Fibroblast of gingiva (primary cell): ENCODE results near the gene HRH2.
"Not testable (repeated sequence)": the region's sequence is repeated elsewhere in the genome, so short reads cannot be mapped to it uniquely, and the experiment has no call there.

Source experiments
- DNase-seq: peaks from one replicate; pipeline ENCODE4 v3.0.0-alpha.2; 2011; ENCODE audit warnings: low read depth

The HRH2 gene

DNA sequence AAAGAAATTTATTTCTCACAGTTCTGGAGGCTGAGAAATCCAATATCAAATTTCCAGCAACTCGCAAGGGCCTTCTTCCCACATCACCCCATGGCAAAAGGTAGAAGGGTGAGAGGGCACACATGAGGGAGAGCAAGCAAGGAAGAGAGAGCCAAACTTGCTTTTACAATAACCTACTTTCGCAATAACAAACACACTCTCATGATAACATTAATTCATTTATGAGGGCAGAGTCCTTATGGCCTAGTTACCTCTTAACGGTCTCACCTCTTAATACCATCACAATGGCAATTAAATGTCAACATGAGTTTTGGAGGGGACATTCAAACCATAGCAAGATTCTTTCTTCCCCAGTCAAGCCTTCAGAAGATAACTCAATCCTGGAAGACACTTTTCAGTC lies 11.6 kb upstream of the HRH2 start:
- no peak for DNase-seq

DNA sequence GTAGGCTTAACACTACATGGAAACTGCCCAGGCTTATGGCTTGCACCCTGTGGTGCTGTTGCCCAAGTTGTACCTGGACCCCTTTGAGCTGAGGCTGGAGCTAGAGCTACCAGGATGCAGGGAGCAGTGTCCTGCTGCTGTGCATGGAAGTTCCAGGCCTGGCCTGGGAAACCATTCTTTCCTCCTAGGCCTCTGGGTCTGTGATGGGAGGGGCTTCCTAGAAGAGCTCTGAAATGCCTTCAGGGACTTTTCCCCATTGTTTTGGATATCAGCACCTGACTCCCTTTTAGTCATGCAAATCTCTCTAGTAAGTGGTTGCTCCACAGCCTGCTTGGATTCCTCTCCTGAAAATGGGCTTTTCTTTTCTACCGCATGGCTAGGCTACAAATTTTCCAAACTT lies 7.9 kb upstream of the HRH2 start:
- no peak for DNase-seq

DNA sequence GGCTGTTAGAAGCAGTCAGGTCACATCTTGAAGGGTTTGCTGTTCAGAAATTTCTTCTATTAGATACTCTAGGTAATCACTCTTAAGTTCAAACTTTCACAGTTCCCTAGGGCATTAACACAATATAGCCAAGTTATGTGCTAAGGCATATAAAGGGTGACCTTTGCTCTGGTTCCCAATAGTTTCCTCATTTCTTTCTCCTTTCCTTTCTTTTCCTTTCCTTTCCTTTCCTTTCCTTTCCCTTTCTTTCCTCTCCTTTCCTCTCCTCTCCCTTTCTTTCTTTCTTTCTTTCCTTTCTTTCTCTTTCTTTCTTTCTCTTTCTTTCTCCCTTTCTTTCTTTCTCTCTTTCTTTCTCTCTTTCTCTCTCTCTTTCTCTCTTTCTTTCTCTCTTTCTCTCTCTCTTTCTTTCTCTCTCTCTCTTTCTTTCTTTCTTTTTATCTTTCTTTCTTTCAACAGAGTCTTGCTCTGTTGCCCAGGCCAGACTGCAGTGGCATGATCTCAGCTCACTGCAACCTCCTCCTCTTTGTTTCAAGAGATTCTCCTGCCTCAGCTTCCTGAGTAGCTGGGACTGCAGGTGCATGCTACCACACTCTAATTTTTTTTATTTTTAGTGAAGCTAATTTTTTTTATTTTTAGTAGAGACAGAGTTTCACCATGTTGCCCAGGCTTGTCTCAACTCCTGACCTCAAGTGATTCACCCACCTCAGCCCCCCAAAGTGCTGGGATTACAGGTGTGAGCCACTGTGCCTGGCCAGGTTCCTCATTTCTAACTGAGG lies 7.3 kb upstream of the HRH2 start:
- DNase-seq = not testable (repeated sequence)

DNA sequence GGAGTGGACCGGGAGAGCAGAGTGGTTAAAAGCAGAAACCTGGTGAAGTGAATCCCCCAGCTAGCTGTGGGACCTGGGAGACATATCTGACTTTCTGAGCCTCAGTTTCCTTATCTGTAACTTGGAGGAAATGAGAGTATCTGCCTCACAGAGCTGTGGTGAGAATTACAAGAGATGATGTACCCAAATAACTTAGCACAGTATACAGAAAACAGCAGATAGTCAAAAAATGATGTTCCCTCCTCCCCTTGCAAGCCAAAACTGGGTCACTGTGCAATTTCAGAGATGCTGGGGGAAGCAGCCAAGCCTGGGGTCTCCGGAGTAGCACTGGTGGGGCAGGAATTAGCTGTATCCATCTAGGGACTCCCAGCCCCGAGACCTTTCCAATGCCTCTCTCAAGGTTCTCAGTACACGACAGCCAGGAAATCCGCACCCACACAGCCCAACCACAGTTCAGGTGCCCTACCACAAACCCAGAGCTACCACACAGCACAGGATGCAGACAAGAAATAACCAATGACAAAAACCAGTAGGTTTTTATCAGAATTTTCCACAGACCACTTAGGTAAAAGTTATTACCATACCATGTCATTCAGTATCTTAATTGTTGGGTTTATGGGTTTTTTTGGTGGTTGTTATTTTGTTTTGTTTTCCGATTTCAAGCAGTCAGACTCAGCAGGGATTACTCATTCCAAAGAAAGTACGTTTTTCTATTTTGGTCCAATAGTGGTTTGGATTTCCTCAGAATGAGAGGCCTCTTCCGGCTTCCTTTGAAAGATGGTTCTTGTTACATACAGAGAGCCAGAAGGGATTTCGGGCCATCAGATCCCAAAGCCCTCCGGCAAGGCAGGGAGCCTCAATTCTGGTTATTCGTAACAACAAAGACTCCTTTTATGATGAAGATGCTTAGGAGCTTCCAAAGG lies 4.9 kb upstream of the HRH2 start:
- no peak for DNase-seq

DNA sequence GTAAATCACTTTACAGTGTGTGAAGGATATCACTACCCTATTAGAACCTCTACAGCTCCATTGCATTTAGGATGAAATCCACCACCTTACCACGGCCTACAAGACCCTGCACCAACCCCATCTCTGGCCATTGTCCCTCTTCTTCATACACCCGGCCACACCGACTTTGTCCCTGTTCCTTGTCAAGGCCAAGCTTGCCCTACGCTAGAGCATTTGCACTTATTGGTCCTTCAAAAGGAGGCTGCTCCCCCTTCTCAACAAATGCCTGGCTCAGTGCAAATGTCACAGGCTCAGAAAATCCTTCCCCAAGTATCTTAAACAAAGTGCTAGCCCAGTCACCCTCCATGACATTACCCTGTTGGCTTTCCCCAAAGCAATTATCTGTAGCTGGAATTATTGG lies 4.1 kb upstream of the HRH2 start:
- DNase-seq = no peak

DNA sequence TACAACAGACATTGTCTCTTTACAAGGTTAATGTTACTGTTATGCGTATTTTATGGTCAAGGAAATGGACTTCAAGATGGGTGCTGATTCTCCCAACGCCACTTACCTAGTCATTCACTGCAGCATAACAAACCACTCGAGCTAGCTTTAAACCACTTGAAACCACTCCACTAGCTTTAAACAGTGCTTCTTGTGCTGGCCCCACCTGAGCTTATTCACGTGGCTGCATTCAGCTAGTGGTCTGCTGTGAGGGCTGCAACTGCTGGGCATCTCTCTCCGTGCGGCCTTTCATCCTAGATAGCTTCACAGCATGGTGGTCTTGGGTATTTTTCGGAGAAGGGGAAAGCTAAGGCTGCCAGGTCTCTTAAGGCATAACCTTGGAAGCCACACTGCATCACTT lies 3.5 kb upstream of the HRH2 start:
- DNase-seq = no peak

DNA sequence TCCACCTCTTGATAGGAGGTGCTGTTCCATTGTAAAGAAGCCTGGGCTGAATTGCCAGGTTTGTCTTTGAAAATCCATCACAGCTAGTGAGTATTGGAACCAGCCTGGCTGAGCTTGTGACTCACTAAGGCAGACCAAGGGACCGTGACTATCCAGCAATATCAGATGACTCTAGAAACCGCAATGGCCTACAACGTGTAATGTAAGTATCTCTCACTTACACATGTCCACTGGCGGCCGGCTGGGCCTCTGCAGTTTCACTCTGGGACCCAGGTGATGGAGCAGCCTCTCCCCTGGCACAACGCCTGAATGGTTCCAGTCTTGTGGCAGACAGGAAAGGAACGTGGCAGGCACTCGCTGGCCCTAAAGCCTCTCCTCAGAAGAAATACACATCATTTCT lies 3.1 kb upstream of the HRH2 start:
- DNase-seq = no peak

DNA sequence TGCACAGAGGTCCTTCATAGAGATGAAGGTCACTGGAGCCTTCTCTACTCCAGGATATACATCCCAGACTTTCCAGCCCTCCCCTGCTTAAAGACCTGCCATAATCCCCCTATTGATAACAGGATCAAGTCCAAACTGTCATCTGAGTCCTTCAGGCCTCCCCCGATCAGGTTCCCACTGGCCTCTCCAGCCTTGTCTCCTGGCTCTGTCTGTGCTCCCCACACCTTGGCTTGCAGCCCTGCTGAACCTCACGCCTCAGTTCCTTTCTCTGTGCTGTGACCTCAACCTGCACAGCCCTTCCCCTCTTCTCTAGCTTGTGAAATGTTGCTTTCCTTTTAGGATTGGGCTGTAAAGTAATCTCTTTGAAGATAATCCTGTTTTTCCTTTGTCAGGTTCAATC lies 2.5 kb upstream of the HRH2 start:
- no peak for DNase-seq

DNA sequence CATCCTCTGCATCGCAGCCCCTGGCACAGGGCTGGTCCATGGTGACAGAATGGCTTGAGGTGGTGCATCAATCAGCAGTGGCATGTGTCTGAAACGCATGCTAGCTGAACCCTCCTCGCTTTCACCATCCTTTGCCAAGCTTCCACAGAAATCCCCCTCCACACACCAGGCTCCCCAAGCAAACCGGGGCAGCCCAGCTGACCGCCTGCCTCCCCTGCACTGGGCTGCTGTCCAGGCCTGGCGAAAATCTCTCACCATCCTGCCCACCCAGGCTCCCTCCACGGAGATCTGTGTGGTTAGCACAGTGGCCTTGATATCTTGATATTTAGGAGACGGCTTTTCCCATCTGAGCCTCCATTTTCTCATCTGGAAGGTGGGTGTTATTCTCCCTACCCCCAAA lies 905 bp upstream of the HRH2 start:
- DNase-seq = no peak

DNA sequence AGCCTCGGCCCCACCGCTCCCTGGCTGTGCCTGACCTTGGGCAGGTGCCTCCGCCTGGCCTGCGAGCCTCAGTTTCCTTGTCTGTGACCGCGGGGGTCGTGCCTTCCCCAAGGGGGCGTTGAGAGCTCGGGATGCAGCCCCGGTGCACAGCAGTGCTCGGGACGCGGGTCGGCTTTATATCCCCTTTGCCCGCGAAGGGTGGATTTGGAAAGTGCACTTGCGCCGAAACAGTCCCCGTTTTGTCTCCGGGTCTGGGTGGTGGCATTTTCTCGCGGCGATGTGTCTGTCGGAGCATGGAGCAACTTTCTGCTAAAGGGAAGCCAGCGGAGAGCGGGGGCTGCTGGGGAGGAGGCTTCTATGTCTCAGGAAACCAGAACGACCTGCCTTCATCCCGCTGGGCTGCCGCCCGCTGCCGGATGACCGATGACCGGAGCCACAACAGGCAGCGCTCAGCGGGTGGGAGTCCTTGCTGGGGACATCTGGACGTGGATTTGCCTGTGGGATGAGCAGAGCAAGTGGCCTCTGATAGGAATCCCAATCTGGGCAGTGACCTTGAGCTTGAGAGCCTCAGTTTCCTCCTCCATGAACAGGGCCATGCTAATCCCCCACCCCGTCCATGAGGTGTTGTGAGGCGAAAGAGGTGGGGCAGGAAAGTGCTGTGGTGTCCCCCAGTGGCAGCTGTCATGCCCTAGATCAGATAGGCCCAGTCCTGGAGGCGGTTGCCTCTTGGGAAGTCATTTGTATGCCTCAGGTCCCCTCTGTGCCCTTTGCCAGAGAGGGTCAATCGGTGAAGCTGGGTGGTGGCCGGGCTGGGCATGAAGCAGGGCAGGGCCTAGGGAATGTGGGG lies 651 bp downstream of the HRH2 start:
- DNase-seq = no peak

DNA sequence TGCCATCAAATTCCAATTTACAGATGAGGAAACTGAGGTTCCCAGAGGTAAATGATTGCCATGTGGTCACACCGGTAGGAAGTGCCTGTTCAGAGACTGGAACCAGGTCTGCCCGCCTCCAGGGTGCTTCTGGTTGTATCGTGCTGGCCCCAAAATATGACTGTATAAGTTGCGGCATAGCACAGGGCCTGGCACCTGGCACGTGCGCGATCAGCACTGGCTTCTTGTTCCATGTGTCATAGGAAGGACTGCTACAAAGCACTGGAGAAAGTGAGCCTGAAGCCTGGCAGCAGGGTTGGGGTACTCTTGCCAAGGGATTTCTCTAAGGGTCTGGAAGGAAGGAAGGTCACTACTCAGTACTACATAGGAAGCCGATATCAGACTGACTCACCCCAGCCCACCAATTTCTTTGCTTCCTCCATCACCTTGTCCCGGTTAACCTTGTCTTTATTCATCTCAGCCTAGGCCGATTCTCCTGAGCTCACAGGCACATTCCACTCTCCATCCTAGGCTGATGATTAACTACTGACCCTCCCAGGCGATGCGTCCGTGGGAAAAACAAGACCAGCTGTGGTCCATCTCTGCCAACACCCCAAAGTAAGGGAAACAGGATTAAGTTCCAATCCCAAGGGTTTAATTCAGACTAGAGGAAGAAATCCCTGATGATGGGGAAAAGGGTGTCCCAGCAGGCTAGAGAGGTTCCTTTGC lies 1.8 kb downstream of the HRH2 start:
- no peak for DNase-seq

DNA sequence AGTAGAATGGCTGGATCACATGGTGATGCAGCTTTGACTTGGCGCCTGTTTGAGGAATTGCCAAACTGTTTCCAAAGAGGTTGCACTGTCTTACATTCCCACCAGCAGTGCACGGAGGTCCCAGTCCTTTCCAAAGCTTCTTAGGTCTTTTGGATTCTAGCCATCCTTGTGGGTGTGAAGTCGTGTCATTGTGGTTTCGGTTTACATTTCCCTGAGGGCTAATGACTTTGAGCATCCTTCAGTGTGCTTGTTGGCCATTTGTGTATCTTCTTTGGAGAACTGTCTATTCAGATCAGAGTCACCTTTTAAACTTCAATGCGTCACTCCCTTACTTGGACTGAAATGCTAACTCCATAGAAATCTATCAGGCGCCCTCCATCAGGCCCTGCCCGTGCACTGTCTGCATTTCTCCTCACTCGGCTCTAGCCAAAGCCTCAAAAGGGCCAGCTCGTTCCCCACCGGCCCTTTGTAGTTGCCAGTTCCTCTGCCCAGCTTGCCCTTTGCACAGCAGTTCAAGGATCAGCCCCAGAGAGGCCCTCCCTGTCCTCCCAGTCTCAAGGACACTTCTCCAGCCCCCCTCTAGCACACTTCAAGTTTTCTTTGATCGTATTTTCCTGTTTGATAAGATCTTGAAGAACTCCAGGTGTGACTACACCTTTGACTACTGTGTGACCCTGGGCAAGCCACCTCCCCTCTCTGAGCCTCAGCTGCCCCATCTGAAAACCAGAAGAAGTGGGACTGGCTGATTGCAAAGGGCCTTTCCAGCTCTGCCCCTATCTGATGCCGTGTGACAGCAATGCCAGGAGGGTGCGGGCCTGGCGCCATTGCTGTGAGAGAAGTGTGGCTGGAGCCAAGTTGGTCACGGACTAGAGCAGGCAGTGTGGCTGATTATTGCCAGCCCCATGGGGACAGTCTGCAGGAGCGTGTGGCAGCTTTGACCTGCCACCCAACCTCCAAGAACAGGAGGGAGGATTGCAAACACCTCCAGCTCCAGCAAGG lies 5.6 kb downstream of the HRH2 start:
- no peak for DNase-seq

DNA sequence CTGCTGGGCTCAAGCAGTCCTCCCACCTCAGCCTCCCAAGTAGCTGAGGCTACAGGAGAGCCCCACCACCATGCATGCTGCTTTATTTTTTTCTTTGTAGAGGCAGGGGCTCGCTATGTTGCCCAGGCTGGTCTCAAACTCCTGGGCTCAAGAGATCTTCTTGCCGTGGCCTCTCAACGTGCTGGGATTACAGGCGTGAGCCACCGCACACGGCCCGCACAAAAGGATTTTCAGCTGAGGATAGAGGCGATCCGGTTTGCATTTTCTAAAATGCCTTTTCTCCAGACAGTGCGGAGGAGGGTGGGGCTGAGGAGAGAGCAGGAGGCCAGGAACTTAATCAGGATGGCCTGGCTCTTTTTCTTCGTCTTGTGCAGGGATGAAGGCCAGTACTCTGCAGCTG lies 6.9 kb downstream of the HRH2 start:
- no peak for DNase-seq

DNA sequence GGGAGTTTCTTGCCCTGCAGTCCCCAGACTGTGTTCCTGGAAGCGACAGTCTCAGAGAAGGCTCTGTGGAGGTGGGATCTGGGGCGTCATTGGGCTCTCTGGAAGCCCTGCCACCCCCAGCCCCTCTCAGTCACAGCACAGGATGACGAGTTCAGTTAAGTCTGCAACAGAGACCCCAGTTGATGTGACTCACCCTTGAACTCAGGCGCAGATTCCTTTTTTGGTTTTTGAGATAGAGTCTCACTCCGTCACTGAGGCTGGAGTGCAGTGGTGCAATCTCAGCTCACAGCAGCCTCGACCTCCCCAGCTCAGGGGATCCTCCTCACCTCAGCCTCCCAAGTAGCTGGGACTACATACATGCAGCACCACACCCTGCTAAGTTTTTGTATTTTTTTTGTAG lies 8.3 kb downstream of the HRH2 start:
- DNase-seq = no peak

DNA sequence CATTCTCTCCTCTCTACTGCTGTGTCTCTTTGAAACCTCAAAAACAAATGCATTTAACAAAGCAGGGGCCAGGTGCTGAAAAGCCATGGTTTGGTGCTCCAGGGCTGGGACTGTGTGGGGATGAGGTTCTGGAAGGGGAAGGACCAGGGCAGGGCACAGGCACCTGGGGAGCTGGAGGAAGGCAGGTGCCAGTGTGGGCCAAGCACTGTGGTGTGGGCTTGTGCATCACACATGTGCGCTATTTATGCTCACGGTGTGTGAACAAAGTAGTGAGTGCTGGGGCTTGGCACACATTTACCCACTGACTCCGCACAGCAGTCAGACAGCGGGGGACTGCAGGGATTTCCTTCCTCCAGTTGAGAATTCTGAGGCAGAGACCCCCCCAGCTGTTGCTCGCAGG lies 10.1 kb downstream of the HRH2 start:
- DNase-seq = no peak

DNA sequence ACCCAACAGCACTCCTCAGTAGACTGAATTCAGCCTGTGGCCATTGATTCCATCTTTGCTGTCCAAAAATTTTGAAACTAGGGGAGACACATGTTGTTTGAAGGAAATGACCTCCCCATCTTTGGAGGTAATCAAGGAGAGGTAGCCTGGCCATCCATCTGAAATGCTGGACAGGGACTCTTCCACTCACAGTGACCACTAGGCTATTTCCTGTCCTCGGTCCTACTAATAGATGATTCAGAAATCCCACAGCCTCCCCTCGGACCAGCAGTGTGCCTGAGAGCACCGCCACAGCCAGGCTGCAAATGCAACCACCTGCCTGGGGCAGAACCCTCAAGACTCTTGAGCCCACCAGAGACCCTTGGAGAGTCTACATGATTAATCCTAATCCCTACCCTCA lies 12.5 kb downstream of the HRH2 start:
- DNase-seq = no peak

DNA sequence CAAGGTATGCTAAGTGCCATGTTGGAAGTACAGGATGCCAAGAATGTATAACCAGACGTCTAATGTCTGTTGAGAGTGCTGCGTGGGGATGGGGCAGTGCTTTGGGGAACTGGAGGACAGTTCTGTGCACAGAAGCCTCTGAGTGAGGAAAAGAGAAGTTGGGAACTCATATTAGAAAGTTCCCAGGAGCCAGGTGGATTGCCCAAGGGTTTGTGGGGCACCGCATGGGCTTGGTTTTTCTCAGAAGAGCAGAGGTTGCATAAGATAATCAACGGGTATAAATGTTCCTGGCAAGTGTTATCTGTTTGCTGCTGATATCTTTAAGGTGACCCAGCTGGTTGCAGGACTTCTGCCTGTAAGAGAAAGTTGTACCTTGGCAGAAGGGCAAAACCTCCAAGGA lies 13.1 kb downstream of the HRH2 start:
- no peak for DNase-seq

DNA sequence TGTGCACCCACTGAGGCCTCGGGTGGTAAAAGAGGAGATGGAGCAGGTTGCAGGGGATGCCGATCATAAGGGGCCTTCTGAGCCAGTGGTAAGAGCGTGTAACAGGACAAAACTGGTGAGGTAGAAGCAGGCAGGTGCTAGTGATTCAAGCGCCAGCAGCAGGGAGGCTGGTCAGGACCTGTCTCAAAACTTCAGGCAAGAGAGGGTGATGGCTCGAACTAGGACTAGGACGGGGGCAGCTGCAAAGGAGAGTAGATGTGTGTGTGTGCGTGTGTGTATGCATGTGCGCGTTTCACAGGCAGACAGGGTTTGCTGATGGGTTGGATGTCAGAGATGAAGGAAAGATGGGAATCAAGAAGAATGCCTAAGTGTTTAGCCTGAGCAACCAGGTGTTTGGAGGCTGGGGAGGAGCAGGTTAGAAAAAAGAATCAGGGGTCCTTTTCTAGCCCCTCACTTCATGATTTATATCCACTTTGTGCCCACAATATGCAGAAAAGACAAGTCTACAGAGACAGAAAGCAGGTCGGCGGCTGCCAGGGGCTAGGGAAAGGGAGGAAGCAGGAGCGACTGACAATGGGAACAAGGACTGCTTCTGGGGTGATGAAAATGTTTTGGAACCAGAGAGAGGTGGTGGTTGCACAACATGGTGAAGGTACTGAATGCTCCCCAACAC lies 15.2 kb downstream of the HRH2 start:
- no peak for DNase-seq

DNA sequence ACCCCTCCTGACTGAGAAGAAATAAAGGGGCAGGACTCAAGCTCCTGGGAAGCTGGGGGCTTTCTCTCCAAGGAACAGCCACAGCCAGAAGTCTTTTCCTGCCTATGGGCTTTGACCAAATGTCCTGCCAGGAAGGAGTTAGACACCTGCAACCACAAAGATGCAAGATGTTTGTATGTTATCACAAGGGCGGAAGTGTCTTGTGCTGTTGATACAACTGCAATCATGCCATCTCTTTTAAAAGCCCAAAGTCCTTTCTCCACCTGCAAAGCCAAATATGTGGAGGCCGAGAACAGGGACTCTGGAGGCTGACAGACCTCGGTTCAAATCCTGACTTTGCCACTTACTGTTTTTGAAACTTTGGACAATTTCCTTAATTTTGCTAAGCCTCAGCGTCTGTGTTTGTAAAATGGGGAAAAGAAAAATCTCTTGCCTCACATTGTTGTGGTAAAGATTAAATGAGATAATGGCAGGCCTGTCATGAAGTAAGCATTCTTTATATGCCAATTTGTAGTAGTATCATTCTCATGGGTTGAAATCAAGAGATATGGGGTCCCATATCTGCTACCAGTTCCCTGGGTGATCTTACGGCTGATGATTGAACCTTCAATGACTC lies 17.0 kb downstream of the HRH2 start:
- no peak for DNase-seq

DNA sequence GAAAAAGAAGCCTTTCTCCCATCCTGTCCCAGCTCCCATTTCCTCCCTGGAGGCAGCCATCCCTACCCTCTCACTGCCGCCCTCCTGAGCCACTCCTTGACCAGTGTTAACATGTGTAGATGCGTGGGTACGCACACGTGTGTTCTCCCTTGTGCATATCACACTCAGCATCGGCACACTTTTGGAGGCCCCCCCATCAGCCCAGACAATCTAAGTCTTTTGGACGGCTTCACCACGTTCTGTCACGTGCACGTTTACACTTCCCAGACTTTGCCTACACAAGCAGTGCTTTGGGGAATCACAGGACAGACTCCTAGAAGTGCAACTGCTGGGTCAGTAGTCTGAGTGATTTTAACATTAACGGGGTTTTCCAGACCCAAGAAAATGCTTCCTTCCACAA lies 18.0 kb downstream of the HRH2 start:
- DNase-seq = no peak
